SK-MEL-5 (cell line): ENCODE results near the gene NUMB. TPM values are rescaled to one million over a fixed set of nuclear protein-coding genes. Genes with fewer than 3 reads are reported as not detected.

ENCODE experiments used
- DNase-seq: peaks from one replicate; pipeline ENCODE4 v3.0.0-alpha.2; 2016; ENCODE audit warnings: low read depth, low spot score
- in situ Hi-C: cut with HindIII; loops from 2 replicates; pipeline ENCODE4 v1.10.0; 2016; ENCODE audit warnings: low sequenced_read_pairs, high pct_unique_total_duplicates, low pct_unique_long_range_greater_than_20kb
- total RNA-seq: library from RNA; depleted of rRNA; stranded (reverse); fragments of >200 nt; shearing (Covaris generic); gene quantifications from 2 replicates; pipeline ENCODE4 v1.2.3, GENCODE V29; 2014

NUMB gene
- total RNA-seq, 1 experiment from 2014 or later: 10.8 TPM

DNA sequence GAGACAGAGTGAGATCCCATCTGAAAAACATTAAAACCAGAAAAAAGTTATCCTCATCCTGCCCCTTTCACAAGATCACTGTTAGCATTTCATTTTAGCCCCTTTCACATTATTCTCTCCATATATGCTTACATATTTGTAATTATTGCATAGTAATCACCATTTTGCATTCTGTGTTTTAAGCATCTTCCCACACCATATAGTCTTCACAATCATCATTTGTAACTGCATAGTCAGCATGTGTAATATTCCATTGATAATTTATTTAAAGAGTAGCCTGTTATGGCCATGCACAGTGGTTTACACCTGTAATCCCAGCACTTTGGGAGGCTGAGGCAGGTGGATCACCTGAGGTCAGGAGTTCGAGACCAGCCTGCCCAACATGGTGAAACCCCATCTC is 209.2 kb downstream of the NUMB start:
- in situ Hi-C loops: no loop called here

DNA sequence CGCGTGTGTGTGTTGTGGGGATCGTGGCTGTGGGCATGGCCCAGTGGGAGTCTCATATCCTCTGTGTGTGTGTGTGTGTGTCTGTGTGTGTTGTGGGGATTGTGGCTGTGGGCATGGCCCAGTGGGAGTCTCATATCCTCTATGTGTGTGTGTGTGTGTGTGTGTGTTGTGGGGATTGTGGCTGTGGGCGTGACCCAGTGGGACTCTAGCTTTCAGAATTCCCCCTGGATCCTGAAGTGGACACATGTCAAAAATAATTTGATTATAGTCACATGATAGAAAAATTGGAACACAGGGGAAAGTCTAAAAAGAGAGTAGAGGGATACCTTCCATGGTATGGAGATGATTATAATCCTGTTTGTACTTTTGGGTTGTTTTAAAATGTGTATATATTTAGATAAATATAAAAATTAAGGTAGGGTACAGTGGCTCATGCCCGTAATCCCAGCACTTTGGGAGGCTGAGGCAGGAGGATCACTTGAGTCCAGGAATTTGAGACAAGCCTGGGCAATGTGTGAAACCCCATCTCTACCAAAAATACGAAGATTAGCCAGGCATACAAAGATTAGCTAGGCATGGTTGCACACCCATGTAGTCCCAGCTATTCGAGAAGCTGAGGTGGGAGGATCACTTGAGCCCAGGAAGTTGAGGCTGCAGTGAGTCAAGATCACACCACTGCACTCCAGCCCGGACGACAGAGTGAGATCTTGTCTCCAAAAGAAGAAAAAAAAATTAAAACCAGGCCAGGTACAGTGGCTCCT is 210.1 kb downstream of the NUMB start:
- DNase-seq: peak; percentile 21
- in situ Hi-C loops: no loop called here

More for the DNA sequence above, 209.2 kb downstream of the NUMB start:
- DNase-seq: no peak

DNA sequence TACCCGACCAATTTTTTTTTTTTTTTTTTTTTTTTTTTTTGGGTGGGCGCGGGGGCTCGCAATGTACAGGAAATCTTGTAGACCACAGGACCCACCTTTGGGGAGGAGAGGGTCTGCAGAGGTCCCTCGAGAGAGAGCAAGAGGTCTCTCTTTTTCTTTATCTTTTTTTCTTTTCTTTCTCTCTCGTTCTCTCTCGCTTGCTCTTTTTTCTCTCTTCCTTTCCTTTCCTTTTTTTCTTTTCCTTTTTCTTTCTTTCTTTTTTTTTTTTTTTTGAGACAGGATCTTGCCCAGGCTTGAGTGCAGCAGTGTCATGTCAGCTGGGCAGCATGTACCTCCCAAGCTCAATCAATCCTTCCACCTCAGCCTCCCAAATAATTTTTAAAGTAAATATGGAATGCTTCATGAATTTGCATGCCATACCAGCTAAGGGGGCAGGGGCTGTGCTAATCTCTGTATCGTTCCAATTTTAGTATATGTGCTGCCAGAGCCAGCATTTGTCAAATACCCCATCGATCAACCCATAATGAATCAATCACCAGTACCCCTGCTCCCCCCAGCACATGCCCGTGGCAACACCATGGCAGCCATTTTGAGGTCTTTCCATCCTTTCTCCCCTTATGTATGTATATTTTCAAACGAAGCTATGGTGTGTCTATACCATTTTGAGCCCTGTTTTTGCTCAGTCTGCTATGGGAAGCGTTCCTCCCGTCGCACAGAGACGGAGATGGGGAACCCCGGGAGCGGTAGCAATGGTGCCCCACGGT is 211.8 kb downstream of the NUMB start:
- no peak for DNase-seq
- in situ Hi-C loops: no loop called here

DNA sequence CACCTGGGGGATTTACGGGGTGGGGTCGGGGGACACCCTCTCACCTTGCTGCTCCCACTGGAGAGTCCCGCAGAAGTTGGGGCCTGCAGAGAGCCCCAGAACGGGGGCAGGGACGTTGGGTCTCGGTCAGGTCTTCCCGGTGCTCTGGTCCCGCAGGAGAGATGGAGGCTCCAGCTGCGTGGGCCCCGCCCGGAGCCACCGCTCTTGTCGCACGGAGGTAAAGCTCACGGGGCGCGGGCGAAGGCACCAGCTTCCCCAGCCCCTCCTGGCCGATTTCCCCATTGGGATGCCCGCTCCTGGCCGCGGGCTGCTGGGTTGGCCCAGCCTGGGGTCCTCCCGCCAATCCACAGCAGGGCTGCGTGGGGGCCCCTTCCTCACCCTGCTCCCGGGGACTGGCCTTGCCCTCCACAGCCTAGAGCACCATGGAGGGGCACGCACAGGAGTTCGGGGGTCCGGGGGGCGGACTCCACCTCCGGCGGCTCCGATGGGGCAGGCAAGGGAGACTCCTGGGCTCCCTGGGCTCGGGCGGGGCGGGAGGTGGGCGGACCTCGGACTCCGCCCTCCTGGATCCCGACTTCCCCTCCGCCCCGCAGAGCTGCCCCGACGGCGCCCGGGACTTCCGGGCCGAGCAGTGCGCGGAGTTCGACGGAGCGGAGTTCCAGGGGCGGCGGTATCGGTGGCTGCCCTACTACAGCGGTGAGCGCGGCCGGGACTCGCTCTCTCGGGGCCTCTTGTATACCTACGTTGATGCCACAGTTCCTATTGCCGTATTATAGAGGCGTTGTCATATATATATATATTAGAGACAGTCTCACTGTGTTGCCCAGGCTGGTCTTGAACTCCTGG is 212.6 kb downstream of the NUMB start:
- no peak for DNase-seq
- in situ Hi-C loops: no loop called here

DNA sequence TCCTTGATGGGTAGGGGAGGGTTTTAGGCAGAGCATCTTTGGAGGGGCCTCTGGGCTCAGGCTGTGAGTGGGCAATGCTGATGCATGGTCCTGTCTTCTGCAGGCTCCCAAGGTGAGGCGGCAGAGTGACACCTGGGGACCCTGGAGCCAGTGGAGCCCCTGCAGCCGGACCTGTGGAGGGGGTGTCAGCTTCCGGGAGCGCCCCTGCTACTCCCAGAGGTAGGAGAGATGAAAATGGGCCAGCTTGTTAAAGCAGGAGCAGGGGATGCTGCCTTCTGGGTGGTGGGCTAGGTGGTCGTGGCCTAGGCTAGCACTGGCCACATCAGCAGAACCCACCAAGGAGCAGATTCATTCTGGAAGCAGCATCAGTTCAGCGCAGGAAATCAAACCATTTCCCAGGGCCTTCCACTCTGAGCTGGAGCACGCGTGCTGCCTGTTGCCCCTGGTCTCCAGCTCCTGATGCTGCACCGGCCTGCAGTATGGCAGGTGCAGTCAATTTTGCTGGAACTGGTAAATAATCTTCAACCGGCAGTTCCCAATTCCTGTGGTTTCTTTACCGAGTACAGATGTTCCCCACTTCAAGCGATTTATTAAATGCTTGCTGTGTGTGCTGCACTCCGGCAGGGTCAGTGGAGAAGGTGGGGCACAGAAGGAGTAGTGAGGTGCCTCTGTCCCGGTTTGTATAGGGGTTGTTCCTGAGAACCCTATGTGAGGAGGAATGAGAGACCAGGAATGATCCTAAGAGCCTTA is 213.6 kb downstream of the NUMB start:
- in situ Hi-C loops: no loop called here
- DNase-seq: no peak

DNA sequence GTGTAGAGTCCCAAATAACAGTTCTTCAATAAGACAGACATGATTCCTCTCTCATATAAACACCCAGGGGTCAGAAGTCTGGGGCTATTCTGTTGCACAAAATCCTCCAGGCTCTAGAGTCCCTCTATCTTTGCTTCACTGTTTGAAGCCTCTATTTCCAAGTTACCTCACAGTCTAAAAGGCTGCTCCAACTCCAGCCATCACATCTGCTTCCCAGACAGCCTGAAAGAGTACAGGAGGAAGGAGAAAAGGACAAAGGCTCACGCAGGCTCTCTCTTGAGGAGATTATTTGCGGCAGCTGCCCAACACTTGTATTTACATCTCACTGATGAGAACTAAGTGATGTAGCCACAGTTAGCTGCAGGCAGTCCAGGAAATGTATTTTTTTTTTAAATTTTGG is 214.6 kb downstream of the NUMB start:
- in situ Hi-C loops: no loop called here
- no peak for DNase-seq

DNA sequence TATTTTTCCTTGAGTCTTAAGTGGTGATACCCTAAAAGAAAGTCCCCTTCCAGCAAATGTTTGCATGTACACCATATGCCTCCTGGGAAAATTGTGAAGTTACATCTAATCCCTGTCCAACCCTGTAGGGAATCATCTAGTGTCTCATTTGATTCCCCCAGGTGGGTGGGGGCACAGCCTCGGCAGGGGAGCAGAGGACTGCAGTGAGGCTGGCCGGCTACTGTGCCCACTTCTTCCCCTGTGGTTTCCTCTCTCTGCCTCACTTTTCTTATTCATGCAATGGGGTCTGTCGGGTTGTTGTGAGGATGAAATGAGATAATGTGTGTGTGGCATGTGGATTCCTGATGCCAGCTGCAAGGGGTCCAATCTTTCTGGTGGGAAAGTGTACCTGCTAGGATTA is 215.0 kb downstream of the NUMB start:
- in situ Hi-C loops: no loop called here
- no peak for DNase-seq

DNA sequence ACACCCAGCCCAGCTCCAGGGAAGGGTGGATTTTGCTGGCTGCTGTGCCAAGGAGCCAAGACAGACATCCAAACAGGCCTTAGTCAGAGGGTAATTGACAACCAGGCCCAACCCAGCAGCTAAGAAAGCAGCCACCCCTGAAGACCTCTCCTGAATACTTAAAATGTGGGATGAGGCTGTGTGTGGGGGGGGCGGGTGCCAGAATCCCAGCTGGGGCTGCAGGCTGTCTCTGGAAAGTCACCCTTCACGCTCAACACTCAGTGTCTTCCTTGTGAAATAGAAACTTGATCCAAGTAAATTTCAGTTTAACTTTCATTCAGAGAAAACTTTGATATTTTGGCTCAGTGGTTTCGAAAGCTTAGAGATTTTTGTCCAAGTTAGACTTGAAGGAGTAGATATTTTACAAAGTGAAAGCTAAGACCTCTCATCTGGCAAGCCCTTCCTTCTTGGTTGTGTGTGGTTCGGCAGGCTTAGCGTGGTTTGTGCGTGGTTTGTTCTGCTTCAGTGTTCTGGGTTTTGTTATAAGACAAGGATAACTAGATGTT is 215.9 kb downstream of the NUMB start:
- in situ Hi-C loops: no loop called here
- DNase-seq: no peak

DNA sequence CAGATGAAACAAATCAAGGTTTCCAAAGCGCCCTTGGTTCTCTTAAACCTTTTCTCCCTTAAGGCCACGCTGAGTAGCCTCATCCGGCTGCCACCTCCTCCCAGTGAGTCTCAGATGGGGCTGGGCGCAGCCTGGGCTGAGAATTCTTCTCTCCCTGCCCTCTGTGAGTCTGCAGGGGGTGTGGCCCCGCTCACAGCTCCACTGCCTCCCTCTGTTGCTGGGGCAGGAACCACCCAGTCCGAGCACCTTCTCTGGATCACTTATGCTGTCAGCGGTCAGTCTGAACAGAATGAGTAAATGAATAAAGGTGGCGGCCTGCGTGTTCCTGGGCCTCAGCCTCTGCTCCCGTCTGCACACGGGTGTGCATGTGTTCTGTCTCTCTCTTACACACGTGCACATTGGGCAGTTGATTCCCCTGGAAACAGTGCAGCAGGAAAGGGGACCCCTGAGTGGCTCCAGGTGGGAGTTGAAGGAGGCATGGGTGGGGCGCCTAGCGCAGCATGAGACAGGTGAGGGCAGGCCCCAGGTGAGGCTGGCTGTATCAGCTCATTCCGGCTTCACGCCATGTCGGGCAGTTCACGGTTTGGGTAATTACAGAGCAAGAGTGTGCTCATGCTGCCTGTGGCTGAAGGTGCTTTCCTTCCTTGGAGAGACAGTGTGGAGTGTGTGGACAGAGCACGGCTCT is 216.7 kb downstream of the NUMB start:
- no peak for DNase-seq
- in situ Hi-C loops: no loop called here

DNA sequence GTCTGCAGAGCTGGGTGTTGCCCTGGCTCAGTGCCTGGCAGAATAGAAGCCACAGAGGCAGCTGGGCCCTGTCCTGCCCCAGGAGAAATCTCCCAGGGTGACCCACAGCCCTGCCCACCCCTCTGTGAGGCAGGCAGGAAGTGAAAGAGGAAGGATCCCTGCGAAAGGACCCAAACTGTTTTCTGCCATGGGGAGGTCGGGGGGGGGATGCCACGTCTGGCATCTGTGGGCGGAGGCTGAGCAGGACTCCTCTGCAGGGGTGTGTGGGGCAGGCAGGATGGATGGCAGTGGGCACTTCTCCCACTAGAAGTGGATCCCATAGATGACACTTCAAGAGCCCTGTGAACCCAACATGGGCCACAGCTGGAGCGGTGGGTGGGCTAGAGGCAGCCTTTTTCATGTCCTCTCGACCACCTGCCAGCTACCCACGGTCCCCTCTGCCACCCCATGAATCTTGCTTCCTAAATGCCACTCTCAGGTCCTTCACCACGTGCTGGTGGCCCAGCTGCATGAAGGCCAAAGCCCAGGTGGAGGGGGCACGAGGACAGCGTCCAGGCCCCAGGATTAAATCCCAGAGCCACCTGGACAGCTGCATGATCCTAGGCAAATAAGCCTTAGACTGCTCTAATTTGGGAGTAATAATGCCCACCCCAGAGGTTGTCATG is 217.4 kb downstream of the NUMB start:
- in situ Hi-C loops: no loop called here

DNA sequence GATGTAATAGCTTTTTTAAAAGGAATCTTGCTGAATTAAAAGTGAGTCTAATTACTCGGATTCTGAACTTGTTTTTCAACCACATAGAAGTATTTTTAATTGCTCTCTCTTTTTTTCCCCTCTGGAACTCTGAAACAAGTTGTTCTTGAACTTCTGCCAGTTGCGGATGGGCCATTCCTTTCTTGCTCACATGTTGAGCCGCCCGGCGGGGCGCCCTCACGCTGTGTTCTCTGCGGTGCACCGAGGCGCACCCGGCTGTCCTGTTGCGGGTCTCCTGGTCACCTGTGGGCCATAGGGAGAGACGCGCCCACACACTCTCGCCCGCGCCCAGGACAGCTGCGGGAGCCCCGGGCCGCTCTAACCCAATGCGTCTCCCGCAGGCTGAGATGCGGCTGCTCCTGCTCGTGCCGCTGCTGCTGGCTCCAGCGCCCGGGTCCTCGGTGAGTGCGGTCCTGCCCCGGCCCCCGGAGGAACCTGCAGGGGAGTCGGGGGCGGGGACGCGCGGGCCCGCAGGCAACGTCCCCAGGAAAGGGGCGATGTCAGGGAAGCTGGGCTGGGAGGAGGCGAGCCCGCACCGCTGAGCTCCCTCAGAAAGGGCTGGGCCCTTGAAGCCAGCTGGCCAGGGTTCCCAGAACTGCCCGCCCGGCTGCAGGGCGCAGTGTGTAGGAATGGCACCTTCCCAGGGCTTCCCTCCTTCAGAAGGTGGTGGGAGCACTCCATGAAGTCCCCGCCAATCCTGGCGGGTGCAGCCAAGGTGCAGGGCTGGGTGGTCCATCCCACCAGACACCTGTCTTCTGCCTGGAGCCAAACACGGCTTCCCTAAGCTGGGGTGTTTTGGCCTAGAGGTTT is 218.7 kb downstream of the NUMB start:
- in situ Hi-C loops: no loop called here
- DNase-seq: no peak

More for the DNA sequence above, 217.4 kb downstream of the NUMB start:
- DNase-seq: no peak

DNA sequence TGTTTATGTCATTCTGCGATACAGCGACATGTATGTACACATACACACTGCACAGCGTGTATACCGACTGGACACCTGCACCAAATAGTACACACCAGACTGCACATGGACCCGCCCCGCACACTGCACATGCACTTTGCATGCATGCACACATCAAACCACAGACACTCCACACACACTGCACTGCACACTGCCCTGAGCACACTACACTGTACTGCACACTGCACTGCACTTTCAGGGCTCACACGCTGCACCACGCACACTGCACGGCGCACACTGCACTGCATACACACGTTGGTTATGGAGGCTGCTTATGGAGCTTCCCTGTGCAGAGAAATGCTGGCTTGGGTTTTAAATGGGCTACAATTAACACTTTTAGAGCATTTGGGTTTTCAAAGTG is 219.4 kb downstream of the NUMB start:
- in situ Hi-C loops: no loop called here
- DNase-seq: no peak

DNA sequence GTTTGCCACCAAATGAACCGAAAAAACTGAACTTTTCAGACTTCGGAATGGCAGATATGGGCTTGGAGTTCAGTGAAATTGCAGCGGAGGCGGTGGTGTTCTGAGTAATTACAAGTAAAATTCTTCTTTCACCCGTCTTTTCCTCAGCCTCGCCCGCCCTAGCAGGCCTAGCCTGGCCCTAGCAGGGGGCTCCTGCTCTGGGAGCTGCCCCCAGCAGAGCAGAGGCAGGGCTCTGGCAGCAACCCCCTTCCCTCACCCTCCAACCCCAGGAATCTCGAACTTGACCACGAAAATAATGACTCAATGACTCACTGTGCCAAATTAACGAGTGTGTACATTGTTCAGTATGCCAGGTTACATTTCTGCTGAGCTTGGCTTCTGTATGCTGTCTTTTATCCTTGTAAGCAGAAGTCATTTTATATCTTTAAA is 219.9 kb downstream of the NUMB start:
- in situ Hi-C loops: no loop called here
- no peak for DNase-seq

DNA sequence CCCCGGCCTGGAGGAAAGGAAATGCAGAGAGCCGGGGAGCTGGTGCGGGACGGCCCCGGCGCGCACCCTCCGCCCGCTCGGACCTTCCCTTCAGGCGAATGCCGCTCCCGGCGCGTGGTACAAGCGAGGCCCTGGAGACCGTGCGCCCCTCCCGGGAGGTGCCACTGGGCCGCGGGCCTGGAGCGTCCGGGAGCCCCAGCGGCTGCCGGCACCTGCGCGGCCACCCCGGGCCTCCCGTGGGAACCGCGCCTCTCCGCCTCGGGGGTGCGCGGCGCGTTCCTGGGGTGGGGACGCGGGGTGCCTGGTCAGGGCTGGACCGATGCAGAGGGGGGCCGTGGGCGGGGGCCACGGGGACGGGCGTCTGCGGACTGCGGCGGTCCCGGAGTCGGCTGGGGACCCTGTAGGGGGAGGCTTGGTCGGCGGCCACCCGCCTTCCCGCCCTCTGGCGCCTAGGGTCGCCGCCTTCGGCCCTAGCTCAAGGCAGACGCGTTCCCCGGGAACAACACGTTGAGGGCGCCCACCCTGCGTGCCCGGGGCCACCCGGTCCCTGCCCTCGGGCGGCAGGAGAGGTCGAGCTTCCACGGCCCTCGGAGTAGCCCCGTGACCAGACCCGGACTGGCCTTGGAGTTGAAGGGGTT is 220.4 kb downstream of the NUMB start:
- in situ Hi-C loops: no loop called here
- DNase-seq: no peak

DNA sequence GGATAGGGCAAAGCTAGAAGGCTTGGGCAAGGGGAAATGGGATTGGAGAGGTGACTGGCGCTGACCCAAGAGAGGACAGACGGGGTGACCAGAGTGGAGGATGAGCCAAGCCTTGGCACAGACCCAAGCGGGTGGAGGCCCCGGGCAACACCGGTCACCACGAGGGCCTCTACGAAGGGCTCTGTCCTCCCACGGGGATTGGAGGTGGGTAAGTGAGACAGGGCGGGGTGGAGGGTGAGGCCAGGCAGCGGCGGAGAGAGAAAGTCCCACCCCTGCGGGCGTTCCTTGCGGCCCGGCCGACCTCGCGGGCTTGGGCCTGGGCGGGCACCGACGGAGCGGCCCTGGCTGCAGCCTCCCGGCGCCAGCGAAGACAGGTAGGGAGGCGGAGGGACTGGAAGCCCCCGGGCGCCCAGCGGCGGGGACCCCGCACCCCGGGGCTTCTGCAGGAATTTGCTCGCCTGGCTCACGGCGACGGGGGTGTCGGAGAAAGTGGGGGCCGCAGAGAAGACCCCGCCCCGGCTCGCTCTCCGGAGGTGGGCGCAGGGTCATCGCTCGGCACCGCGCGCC is 221.0 kb downstream of the NUMB start, which contains the start of gene PAPLN:
Gene PAPLN, plus strand, starts transcription at position 288 of the 567 bp plus-strand sequence. CDS start 2,273 bp downstream, outside the sequence.
- in situ Hi-C loops: no loop called here
- DNase-seq: no peak
